Measurements from ENCODE around the gene CD274.

DNA sequence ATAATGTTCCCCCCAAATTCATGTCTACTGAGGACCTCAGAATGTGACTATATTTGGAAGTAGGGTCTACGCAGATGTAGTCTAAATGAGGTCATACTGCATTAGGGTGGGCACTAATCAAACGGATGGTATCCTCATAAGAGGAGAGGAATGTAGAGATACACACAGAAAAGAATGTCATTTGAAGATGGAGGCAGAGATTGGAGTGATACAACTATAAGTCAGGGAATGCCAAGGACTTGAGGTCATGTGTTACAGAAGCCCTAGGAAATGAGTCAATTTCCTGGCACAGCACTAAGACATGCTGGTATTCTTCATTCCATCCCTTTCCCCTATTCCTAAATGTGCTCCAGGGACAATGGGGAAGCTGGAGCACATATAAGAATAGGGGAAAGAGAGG lies 59.2 kb downstream of the CD274 start:
- TF ChIP-seq CTCF (IDR thresholded peaks at IDR 0.05; ENCODE audit: borderline replicate concordance, extremely low read depth, low read length, poor library complexity, severe bottlenecking) (no peak), EZH2 (IDR thresholded peaks at IDR 0.05; ENCODE audit: borderline replicate concordance, low read depth, low read length, severe bottlenecking) (no peak)

All from DND-41 (cell line).